Small intestine (tissue), 7 donors: ENCODE data around the gene KLHL29. TPM values are rescaled to one million over a fixed set of nuclear protein-coding genes. Genes with fewer than 3 reads are reported as not detected.

Experiments used
- DNase-seq, 2 donors: peaks; one replicate each; pipeline versions ENCODE4 v3.0.0 to v3.0.0-alpha.2; 2013
- FAIRE-seq: peaks from 2 replicates; lab custom pipeline; 2012; peaks lifted over from hg19 to GRCh38; lab: Jason Lieb, UNC
- H3K27ac ChIP-seq, 3 donors: one replicate each; pipeline ENCODE4 v1.5.1; 2013; ENCODE audit warnings: low read length in 2 of 3, mild to moderate bottlenecking in 2 of 3, control low read depth in 1 of 3, inconsistent platforms in 1 of 3, low read depth in 1 of 3, moderate library complexity in 1 of 3
- H3K27me3 ChIP-seq, 3 donors: one replicate each; pipeline ENCODE4 v1.6.1; 2013; ENCODE audit warnings: low read length in 3 of 3, inconsistent platforms in 1 of 3; ENCODE audit not compliant: control insufficient read depth in 3 of 3, insufficient read depth in 3 of 3
- H3K36me3 ChIP-seq, 3 donors: one replicate each; pipeline ENCODE4 v1.6.1; 2013; ENCODE audit warnings: low read length in 3 of 3, inconsistent platforms in 1 of 3, low read depth in 1 of 3, mild to moderate bottlenecking in 1 of 3, moderate library complexity in 1 of 3; ENCODE audit not compliant: control insufficient read depth in 3 of 3, insufficient read depth in 2 of 3
- H3K4me1 ChIP-seq, 3 donors: one replicate each; pipeline ENCODE4 v1.6.1; 2013; ENCODE audit warnings: low read length in 2 of 3, inconsistent platforms in 1 of 3, low read depth in 1 of 3, mild to moderate bottlenecking in 1 of 3, moderate library complexity in 1 of 3; ENCODE audit not compliant: control insufficient read depth in 3 of 3, insufficient read depth in 2 of 3
- H3K4me3 ChIP-seq, 3 donors: one replicate each; pipeline ENCODE4 v1.5.1; 2013; ENCODE audit warnings: low read length in 3 of 3, control low read depth in 1 of 3, inconsistent platforms in 1 of 3, low read depth in 1 of 3, mild to moderate bottlenecking in 1 of 3, moderate library complexity in 1 of 3
- H3K9me3 ChIP-seq, 2 donors: one replicate each; pipeline ENCODE4 v1.6.1; 2013; ENCODE audit warnings: low read depth in 1 of 2, low read length in 1 of 2; ENCODE audit not compliant: control insufficient read depth in 2 of 2, insufficient read depth in 1 of 2
- WGBS, 3 donors: extraction: QIAGEN DNeasy Blood & Tissue Kit; methylation state at CpG; one replicate each; pipeline ENCODE4 v1.1.7; 2013; 5-methylcytosine and 5-hydroxymethylcytosine counted together
- polyA plus RNA-seq, 4 donors: library from polyadenylated mRNA; stranded (reverse) in 3 of 4; unstranded in 1 of 4; fragments of 200-250 nt in 3 of 4; fragments of 120-200 nt in 1 of 4; gene quantifications; one replicate each; pipeline versions ENCODE4 v1.2.1 to v1.2.3, GENCODE V29; 2013
- donor health status: healthy with polysubstance abuse.
- donor health status: control.
- donor health status: control.
- donor health status: Bipolar disorder and iron deficiency.
- donor health status: healthy.

KLHL29 gene
- polyA plus RNA-seq, 4 donors = 0.22 to 2.7 (median 1.4) TPM

DNA sequence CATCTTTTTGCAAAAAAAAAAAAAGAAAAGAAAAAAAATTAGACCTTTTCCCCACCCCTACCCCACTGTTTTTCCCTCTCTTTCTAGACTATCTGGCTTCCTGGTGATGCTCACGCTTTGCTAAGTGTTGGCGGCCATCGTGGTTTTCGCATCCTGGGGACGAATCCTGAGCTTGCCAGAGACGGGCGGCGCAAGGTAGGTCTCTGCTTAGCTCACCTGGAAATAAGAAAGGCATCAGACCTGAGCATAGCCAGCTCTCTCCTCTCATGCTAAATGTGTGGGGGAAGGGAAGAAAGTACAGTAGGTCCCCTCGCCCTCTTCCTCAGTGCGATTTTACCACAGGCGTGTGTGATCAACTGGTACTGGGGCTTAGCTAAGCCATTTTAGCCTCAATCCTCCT lies 90.5 kb downstream of the KLHL29 start:
- Histone ChIP-seq H3K9me3 (no peaks in the 10 kb centered on the region), H3K27me3 (no peaks in the 10 kb centered on the region), H3K36me3 (peaks cover 0 to 4% (median 0%) of the 10 kb centered on the region in 3 donors), H3K27ac (no peak overlapping the region), H3K4me1 (no peaks in the 10 kb centered on the region), H3K4me3 (no peak overlapping the region)
- FAIRE-seq (no peak), DNase-seq (no peak)
- WGBS, 3 donors = 86 to 89% (median 86%) methylated on average over 11 of the region's 11 CpGs

DNA sequence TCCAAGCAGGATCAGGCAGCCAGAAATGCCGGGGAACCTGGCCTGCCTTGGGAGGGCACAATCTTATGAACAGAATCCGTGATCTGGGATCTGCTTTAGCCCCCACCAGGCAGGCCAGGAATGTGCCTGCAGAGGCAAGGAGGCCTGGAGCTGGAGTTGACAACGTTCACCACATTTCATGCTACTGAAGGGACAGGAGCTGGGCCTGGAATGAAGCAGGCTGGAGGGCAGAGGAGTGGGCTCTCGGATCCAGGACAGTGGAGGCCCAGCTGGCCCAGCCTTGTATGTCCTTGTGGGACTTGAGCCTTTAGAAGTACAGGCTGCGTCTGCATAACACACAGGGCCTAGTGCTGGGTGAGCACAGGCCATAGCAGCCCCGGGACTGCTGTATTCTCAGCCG lies 91.8 kb downstream of the KLHL29 start:
- no peaks in the 10 kb centered on the region for H3K27me3 ChIP-seq
- no peak for DNase-seq
- peaks cover 0 to 4% (median 0%) of the 10 kb centered on the region in 3 donors for H3K36me3 ChIP-seq
- no peak overlapping the region for H3K27ac ChIP-seq
- no peaks in the 10 kb centered on the region for H3K9me3 ChIP-seq
- WGBS, 3 donors = 65 to 76% (median 73%) methylated on average over 7 of the region's 7 CpGs
- H3K4me3 ChIP-seq = no peak overlapping the region
- no peaks in the 10 kb centered on the region for H3K4me1 ChIP-seq
- FAIRE-seq = no peak

DNA sequence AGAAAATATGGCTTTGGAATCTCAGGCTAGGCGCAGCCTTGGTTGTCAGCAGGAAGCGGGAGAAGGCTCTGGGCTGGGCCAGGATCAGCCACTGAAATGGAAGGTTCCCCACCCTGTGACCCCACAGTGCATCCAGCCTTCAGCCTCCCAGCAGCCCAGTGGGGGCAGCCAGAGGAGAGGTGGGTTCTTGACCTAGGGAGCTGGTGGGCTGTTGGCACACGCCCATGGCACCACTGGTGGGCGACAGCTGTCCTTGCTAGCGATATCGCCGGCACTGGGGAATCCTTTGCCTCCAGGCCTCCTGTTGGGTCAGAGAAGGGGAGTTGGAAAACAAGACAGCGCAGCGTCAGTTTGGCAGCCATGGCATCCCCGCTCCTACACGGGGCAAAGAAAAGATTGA lies 92.4 kb downstream of the KLHL29 start:
- Histone ChIP-seq H3K27me3 (no peaks in the 10 kb centered on the region), H3K9me3 (no peaks in the 10 kb centered on the region), H3K4me3 (no peak overlapping the region), H3K36me3 (peaks cover 0 to 4% (median 0%) of the 10 kb centered on the region in 3 donors), H3K27ac (no peak overlapping the region), H3K4me1 (no peaks in the 10 kb centered on the region)
- DNase-seq = no peak
- FAIRE-seq = no peak
- 92 to 94% (median 93%) methylated on average over 11 of the region's 11 CpGs for WGBS, 3 donors

DNA sequence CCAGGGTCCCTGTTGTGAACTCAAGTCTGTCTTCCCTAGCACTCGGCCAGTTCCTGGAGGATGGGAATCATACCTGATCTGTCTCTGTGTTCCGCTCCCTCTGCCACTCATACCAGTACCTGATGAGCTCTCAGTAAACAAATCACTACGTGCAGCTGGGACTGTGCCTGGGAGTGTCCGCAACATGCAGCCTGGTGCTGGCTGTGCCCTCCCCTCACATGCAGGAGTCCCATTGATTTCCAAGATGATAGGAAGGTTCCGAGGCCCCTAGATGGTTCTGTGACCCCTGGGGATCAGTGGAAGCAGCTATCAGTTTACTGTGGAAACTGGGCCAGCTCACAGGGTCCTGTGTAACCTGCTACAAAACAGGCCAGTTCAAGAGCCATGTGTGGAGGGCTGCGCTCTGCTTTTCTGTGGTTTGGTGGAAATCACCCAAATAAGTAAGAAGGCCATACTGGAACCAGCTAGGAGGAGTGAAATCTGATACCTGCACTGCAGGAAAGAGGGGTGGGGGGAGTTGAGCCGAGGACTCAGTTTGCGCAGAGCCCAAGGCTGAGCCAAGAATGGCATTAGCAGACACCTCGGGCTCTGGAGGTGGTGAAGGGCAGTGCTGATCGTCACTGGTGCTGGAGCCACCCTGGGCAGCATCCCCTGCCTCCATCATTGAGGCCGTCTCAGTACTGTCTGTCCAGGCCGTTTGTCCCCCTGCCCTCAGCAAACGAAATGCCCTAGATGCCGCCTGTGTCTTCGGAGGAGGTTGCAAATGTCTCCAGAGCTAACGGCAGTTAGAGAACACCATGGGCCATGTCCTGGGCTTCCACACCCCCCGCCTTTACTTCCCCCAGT lies 93.3 kb downstream of the KLHL29 start:
- DNase-seq = no peak
- FAIRE-seq = no peak
- Histone ChIP-seq H3K27ac (no peak overlapping the region), H3K4me3 (no peak overlapping the region), H3K9me3 (no peaks in the 10 kb centered on the region), H3K36me3 (peaks cover 0 to 4% (median 0%) of the 10 kb centered on the region in 3 donors), H3K27me3 (no peaks in the 10 kb centered on the region), H3K4me1 (no peaks in the 10 kb centered on the region)
- WGBS, 3 donors = 66 to 74% (median 70%) methylated on average over 16 to 17 of the region's 17 CpGs

DNA sequence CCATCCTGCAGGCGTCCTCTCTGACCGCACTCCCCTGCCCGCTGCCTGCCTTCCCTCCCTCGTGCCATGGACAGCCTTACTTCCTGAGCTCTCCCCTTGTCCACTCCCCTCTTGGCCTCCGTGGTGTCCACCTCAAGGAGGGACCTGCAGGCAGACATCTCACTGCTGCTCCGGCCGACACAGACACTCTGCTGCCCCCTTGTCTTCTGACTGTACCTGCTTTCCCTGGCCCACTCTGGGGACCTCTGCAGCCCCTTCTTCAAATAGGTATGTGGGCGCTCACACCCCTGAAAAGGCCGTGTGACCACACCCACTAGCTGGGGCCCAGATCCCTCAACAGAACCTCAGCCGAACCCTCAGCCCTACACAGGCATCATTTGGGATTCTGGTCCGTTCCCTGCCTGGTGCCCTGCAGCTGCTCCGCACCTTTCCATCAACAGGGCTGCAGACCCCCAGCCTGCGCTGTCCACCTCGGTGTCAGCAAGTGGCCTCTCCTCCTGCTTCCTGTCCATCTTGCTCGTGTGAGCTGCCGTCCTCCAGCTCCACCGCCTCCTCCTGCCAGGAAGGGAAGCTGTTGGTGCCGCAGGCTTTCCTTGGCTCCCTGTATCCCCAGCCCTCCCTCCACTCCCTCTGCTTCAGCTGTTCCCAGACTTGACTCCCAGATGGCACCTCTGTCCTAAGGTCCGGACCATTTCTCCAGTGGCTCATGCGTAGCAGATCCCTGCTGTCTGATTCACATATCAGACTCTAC lies 94.1 kb downstream of the KLHL29 start:
- DNase-seq (no peak), FAIRE-seq (no peak)
- no peak overlapping the region for H3K4me3 ChIP-seq
- no peak overlapping the region for H3K27ac ChIP-seq
- H3K4me1 ChIP-seq = no peaks in the 10 kb centered on the region
- peaks cover 0 to 4% (median 0%) of the 10 kb centered on the region in 3 donors for H3K36me3 ChIP-seq
- WGBS, 3 donors = 73 to 77% (median 74%) methylated on average over 20 of the region's 20 CpGs
- H3K27me3 ChIP-seq = no peaks in the 10 kb centered on the region
- no peaks in the 10 kb centered on the region for H3K9me3 ChIP-seq

DNA sequence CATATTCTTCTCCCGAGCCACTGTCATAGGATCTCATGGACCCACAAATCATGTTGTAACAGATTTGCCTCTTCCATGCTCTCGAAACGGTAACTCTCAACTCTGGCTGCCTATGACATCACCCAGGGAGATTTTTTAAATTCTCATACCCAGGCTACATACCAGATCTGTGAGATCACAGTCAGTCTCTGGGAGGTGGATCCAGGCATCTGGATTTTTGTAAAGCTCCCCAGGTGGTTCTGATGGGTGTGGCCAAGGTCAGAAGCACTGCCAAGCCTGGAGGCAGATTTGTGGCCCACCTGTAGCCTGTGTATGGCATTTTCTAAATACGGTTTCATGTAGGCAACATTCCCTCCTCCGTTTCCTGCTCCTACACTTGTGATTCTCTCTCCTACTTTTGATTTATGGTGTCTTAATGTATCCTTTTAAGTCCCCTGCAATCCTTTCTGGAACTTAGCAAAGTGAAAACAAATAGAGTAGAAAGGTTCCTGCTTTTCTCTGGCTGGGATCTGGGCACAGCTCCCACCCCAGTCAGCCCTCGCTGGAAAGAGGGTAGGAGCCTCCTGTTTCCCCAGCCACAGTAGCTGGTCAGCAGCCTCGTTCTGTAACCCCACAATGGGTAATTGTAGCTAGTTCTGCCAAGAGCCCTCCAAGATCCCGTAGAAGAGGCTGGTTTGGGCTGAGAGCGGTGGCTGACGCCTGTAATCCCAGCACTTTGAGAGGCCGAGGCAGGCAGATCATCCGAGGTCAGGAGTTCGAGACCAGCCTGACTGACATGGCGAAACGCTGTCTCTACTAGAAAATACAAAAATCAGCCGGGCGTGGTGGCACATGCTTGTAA lies 96.2 kb downstream of the KLHL29 start:
- 70 to 75% (median 74%) methylated on average over 17 of the region's 17 CpGs for WGBS, 3 donors
- Histone ChIP-seq H3K36me3 (peaks cover 0 to 4% (median 0%) of the 10 kb centered on the region in 3 donors), H3K4me1 (no peaks in the 10 kb centered on the region), H3K9me3 (no peaks in the 10 kb centered on the region), H3K27ac (no peak overlapping the region), H3K27me3 (peaks cover 0 to 2% (median 0%) of the 10 kb centered on the region in 3 donors), H3K4me3 (no peak overlapping the region)
- no peak for FAIRE-seq
- no peak for DNase-seq

DNA sequence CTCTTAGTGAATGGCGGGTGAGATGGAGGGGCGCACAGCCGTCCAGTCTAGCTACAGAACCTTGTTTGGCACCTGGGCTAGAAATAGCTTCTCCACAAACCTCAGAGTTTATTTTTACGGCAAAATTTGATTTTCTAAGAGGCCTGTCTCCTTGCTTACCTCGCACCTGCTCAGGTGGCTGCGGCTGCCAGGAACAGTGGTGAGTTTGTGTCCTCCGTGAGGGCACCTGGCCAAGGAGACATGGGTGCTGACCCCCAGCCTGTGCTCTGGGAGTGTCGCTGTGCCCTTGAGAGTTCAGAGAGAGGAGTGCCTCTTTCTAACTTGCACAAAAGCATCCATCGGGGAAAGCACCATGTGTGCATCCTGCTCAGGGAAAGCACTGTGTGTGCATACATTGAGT lies 97.2 kb downstream of the KLHL29 start:
- DNase-seq (no peak), FAIRE-seq (no peak)
- WGBS, 3 donors = 73 to 89% (median 89%) methylated on average over 9 of the region's 9 CpGs
- H3K9me3 ChIP-seq = no peaks in the 10 kb centered on the region
- no peak overlapping the region for H3K27ac ChIP-seq
- peaks cover 0 to 2% (median 0%) of the 10 kb centered on the region in 3 donors for H3K27me3 ChIP-seq
- no peaks in the 10 kb centered on the region for H3K4me1 ChIP-seq
- no peak overlapping the region for H3K4me3 ChIP-seq
- peaks cover 0 to 2% (median 0%) of the 10 kb centered on the region in 3 donors for H3K36me3 ChIP-seq

DNA sequence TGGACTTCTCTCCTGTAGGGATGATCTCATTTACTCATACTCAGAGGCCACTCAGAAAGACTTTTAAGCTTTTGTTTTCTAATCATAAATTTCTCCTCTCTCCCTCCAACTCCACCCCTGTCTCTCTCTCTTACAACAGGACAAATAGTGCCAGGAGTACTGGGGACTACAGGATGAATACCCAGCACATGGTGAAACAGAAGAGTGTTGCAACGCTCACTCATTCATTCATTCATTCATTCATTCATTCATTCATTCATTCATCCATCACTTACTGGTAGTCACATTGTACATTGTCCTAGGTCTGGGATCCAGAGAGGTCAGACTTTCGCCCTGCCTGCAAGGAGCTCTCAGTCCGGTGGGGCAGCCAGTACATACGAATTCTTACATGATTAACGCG lies 97.6 kb downstream of the KLHL29 start:
- DNase-seq (no peak), FAIRE-seq (no peak)
- Histone ChIP-seq H3K27ac (no peak overlapping the region), H3K4me1 (no peaks in the 10 kb centered on the region), H3K9me3 (no peaks in the 10 kb centered on the region), H3K27me3 (peaks cover 0 to 2% (median 0%) of the 10 kb centered on the region in 3 donors), H3K36me3 (no peaks in the 10 kb centered on the region), H3K4me3 (no peak overlapping the region)
- 88 to 91% (median 90%) methylated on average over 6 of the region's 6 CpGs for WGBS, 3 donors
